OCI-LY1 (cell line): ENCODE results near the gene SNX2.

Source experiments
- H2AFZ ChIP-seq: fragments of 200-600 bp; sonication (generic), shearing (Covaris generic); 2 replicates; pipeline ENCODE4 v1.6.0; 2014; ENCODE audit warnings: antibody characterized with exemption, mild to moderate bottlenecking, low read length
- H3F3A ChIP-seq: fragments of 200-600 bp; sonication (generic), shearing (Covaris generic); 2 replicates; pipeline ENCODE4 v1.6.0; 2014; ENCODE audit warnings: mild to moderate bottlenecking, antibody characterized with exemption, low read length, moderate library complexity; ENCODE audit not compliant: insufficient read depth
- H3K27ac ChIP-seq: fragments of 200-600 bp; sonication (generic); 2 replicates; pipeline ENCODE4 v1.5.1; 2014; ENCODE audit warnings: low read length, mixed run types, mild to moderate bottlenecking, low read depth; ENCODE audit not compliant: poor library complexity, severe bottlenecking
- H3K27me3 ChIP-seq: fragments of 200-600 bp; sonication (generic); 2 replicates; pipeline ENCODE4 v1.6.0; 2014; ENCODE audit warnings: antibody characterized with exemption, mild to moderate bottlenecking, low read length, moderate library complexity; ENCODE audit not compliant: insufficient read depth
- H3K36me3 ChIP-seq: fragments of 200-600 bp; sonication (generic); 2 replicates; pipeline ENCODE4 v1.6.1; 2014; ENCODE audit warnings: mild to moderate bottlenecking, antibody characterized with exemption, low read length, moderate library complexity, mixed read lengths; ENCODE audit not compliant: insufficient read depth
- H3K4me1 ChIP-seq: fragments of 200-600 bp; sonication (generic); 2 replicates; pipeline ENCODE4 v1.5.1; 2014; ENCODE audit warnings: mild to moderate bottlenecking, low read length, moderate library complexity; ENCODE audit not compliant: insufficient read depth, severe bottlenecking
- H3K4me2 ChIP-seq: fragments of 200-600 bp; sonication (generic), shearing (Covaris generic); 2 replicates; pipeline ENCODE4 v1.6.1; 2014; ENCODE audit warnings: low read length
- H3K4me3 ChIP-seq: fragments of 200-600 bp; sonication (generic); 2 replicates; pipeline ENCODE4 v1.5.1; 2014; ENCODE audit warnings: low read length, low read depth, mild to moderate bottlenecking, mixed read lengths; ENCODE audit not compliant: poor library complexity, severe bottlenecking
- H3K79me2 ChIP-seq: fragments of 200-600 bp; shearing (Covaris generic); 2 replicates; pipeline ENCODE4 v1.6.1; 2016; ENCODE audit warnings: mixed run types, low read length, mixed read lengths; ENCODE audit not compliant: insufficient read depth
- H3K9ac ChIP-seq: fragments of 200-600 bp; sonication (generic), shearing (Covaris generic); 2 replicates; pipeline ENCODE4 v1.6.1; 2014; ENCODE audit warnings: mild to moderate bottlenecking, low read length, mixed read lengths
- H3K9me2 ChIP-seq: fragments of 200-600 bp; sonication (generic), shearing (Covaris generic); 2 replicates; pipeline ENCODE4 v1.6.1; 2014; ENCODE audit warnings: low read depth, mild to moderate bottlenecking, low read length, mixed read lengths
- H3K9me3 ChIP-seq: fragments of 200-600 bp; shearing (Covaris generic); 2 replicates; pipeline ENCODE4 v1.6.1; 2014; ENCODE audit warnings: low read length, mixed read lengths
- H4K20me1 ChIP-seq: fragments of 200-600 bp; sonication (generic), shearing (Covaris generic); 2 replicates; pipeline ENCODE4 v1.6.0; 2016; ENCODE audit warnings: mild to moderate bottlenecking, low read length; ENCODE audit not compliant: insufficient read depth
- CTCF ChIP-seq: fragments of 200-600 bp; sonication (generic), shearing (Covaris generic); IDR thresholded peaks from 2 replicates; pipeline ENCODE4 v1.5.1; 2017; ENCODE audit warnings: mild to moderate bottlenecking, antibody characterized with exemption, low read length, moderate library complexity, mixed read lengths
- EZH2 ChIP-seq: fragments of 200-600 bp; sonication (generic), shearing (Covaris generic); IDR thresholded peaks from 2 replicates; pipeline ENCODE4 v1.8.0; 2017; ENCODE audit warnings: borderline replicate concordance, mixed run types, mild to moderate bottlenecking, antibody characterized with exemption, low read length, moderate library complexity, mixed read lengths

Gene SNX2

GRCh38 chr5:122815218-122815767 is 40.4 kb downstream of the SNX2 start:
- TF ChIP-seq CTCF (no peak), EZH2 (no peak)

GRCh38 chr5:122816756-122817155 is 41.9 kb downstream of the SNX2 start:
- no peak overlapping the region for H3K4me2 ChIP-seq
- H3K4me3 ChIP-seq: no peak overlapping the region
- no peaks in the 10 kb centered on the region for H3K9me2 ChIP-seq
- no peak for TF ChIP-seq EZH2
- no peak for TF ChIP-seq CTCF
- H2AFZ ChIP-seq: no peak overlapping the region
- no peaks in the 10 kb centered on the region for H4K20me1 ChIP-seq
- no peaks in the 10 kb centered on the region for H3F3A ChIP-seq
- no peaks in the 10 kb centered on the region for H3K27me3 ChIP-seq
- no peaks in the 10 kb centered on the region for H3K9me3 ChIP-seq
- H3K9ac ChIP-seq: no peak overlapping the region
- peaks cover 54% of the 10 kb centered on the region for H3K36me3 ChIP-seq
- no peaks in the 10 kb centered on the region for H3K79me2 ChIP-seq
- no peaks in the 10 kb centered on the region for H3K4me1 ChIP-seq
- H3K27ac ChIP-seq: no peak overlapping the region

More at GRCh38 chr5:122815218-122815767, 40.4 kb downstream of the SNX2 start:
- Histone ChIP-seq H2AFZ (no peak overlapping the region), H3K9me2 (no peaks in the 10 kb centered on the region), H3K27me3 (no peaks in the 10 kb centered on the region), H3K9ac (no peak overlapping the region), H3K9me3 (no peaks in the 10 kb centered on the region), H4K20me1 (no peaks in the 10 kb centered on the region), H3K36me3 (peaks cover 52% of the 10 kb centered on the region), H3K27ac (no peak overlapping the region), H3K4me1 (no peaks in the 10 kb centered on the region), H3K4me2 (no peak overlapping the region), H3K79me2 (no peaks in the 10 kb centered on the region), H3K4me3 (no peak overlapping the region), H3F3A (no peaks in the 10 kb centered on the region)

- Histone ChIP-seq H3K9ac (no peak overlapping the region), H2AFZ (no peak overlapping the region), H3K27me3 (no peaks in the 10 kb centered on the region), H4K20me1 (no peaks in the 10 kb centered on the region), H3K4me3 (no peak overlapping the region), H3K9me3 (no peaks in the 10 kb centered on the region), H3K79me2 (no peaks in the 10 kb centered on the region), H3K27ac (no peak overlapping the region), H3K36me3 (peaks cover 33% of the 10 kb centered on the region), H3F3A (no peaks in the 10 kb centered on the region), H3K4me2 (no peak overlapping the region), H3K4me1 (no peaks in the 10 kb centered on the region), H3K9me2 (no peaks in the 10 kb centered on the region)
- TF ChIP-seq EZH2 (no peak), CTCF (no peak)
Observed at GRCh38 chr5:122831984-122832383, 57.1 kb downstream of the SNX2 start.
